Hepatic stellate cell (primary cell): ENCODE results near the gene VPS54.
"Not testable (repeated sequence)": the region's sequence is repeated elsewhere in the genome, so short reads cannot be mapped to it uniquely, and the experiment has no call there.

Experiments
- DNase-seq: peaks from one replicate; pipeline ENCODE4 v3.0.0; 2011; ENCODE audit warnings: low spot score

Gene VPS54

DNA sequence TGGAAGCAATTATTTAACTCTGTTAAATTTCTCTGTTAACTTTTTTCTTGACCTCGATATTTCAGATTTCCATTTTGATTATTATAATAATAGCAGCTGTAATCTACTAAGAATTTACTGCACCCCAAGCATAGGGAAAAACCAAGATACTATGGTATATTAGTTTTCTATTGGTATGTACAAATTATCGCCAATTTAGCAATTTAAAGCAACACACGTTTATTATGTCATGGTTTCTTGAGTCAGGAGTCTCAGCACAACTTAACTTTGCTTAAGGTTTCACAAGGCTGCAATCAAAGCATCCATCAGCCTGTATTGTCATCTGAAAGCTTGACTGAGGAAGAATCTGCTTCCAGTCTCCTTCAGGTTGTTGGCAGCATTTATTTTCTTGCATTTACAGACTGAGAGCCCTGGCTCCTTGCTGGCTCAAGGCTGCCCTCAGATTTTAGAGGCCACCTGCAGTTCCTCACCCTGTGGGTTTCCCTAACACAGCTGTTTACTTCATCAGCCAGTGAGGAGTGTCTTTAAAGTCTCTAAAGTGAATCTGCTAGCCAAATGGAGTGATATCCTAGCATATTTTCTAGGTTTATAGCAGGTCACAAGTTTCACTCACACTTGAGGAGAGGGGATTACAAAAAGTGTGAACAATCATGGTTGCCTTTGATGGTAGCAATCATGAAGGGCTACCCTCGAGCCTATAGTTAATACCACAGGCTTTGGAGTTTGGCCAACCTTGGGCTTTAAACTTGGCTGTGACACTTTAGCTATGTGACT is 4.4 kb upstream of the VPS54 start:
- no peak for DNase-seq

- no peak for DNase-seq
Observed at GRCh38 chr2:64021578-64021977, 2.4 kb upstream of the VPS54 start.

GRCh38 chr2:64019975-64020528 is 824 bp upstream of the VPS54 start:
- no peak for DNase-seq

DNA sequence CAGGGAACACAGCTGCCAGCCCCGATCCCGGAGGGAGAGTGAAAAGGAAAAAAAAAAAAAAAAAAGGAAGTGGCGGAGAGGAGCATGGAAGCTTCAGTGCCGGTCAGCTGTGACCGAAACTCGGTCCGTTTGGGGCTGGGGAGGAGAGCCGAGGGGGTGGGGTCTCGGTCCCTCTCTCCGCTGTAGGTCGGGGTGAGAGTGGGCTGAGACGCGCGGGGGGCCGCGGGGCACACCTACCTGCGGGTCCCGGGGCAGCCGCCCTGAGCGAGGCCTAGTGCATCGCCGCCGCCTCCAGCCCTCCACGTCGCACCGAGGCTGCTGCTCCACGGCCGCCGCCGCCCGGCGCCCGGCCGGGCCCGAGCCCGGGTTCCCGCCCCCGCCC is 536 bp downstream of the VPS54 start:
- DNase-seq, result peak; percentile 35

DNA sequence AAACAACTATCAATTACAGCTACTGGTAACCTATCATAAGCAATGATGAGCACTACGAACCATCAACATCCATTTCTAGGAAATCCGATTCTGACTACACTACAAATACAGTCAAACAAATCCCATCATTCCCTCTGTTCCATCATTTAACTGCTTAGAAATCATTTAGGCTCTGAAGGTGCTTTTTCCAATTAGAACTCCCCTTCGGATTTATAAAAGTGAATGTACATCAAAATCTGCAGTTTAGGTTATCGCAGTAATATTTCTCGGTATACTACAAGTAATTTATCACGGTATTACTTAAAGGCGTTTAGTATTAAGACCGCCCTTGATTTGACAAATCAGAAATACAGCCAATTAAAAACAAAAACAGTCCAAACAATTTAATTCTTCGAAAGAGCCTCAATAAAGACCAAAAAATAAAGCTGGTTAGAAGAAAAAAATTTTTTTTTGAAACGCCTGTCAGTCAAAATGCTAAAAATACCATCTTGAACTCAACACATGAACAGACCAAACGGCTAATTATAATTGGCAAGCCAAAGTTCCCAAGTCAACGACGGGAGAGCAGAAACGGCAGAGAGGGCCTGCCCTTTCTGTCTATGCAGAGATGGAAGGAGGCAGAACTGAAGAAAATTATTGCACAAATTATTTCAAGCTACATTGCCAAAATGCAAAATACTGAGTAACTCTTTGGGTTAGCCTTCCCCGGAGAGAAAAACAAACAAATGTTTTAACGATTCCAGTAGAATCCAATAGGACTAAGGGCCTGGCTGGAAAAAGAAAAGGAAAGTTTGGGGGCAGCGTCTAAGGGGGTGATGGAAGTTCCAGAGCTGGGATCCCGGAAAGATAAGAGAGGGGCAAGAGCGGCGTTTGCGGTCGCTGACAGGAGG is 1.2 kb downstream of the VPS54 start:
- DNase-seq, result peak; percentile 16

DNA sequence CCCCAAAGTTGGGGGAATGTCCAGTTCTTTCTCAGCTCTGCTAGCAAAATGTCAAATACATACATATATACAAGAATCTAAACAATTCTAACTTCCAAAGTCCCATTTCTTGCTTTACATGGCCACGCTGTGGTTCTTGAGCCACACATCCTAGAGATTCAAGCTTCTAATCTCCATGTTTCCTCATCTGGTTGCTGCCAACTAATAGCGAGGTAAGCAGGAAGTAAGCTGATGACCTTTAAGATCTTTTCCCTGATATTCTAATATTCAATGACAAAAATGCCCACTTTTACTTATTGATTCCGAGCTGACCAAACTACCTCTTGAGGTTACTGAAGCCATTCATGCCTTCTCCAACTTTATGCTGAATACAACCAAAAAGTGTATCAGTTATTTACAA is 3.3 kb downstream of the VPS54 start:
- no peak for DNase-seq

DNA sequence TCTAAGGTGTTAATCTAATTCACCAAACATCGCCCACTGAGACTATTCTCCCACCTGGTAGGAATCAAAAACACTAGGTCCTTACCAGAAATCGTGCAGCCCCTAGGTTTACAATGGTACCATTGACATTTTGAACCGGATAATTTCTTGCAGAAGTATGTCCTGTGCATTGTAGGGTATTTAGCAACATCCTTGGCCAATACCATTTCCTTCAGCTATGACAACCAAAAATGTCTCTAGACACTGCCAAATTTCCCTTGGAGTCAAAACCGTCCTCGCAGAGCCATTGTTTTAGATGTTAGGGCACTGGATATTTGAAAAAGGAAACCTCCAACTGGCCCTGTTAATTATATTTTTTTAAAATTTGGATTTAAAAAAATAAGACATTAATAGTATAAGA is 3.8 kb downstream of the VPS54 start:
- no peak for DNase-seq

GRCh38 chr2:64014628-64015027 is 4.6 kb downstream of the VPS54 start:
- no peak for DNase-seq

GRCh38 chr2:64013053-64013452 is 6.2 kb downstream of the VPS54 start:
- no peak for DNase-seq

- DNase-seq, result no peak
Observed at GRCh38 chr2:64012115-64012514, 7.1 kb downstream of the VPS54 start.

DNA sequence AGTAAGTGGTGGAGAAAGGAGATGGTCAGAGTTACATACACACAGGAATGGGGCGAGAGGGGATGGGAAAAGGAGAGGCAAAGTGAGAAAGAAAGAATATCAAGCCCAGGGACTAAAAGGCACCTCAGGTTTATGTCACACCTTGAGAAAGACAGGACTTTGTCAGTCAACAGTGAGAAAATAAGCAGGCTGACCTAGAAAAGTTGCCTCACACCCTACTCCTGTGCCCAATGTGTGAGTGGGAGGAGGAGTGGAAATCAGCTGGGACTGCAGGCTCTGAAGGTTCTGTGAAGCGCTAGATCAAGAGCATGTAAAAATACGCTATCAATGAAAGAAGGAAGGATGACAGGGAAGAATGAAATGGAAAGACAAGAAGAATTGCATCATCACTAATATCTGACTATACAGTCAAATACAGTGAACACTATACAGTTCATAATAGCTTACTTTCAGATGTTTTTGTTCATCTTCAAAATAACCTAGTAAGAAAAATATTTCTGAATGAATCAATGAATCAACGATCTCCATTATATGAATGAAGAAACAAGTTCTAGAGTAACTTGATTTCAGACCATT is 10.7 kb downstream of the VPS54 start:
- no peak for DNase-seq

- DNase-seq, result no peak
Observed at GRCh38 chr2:64007924-64008323, 11.3 kb downstream of the VPS54 start.

DNA sequence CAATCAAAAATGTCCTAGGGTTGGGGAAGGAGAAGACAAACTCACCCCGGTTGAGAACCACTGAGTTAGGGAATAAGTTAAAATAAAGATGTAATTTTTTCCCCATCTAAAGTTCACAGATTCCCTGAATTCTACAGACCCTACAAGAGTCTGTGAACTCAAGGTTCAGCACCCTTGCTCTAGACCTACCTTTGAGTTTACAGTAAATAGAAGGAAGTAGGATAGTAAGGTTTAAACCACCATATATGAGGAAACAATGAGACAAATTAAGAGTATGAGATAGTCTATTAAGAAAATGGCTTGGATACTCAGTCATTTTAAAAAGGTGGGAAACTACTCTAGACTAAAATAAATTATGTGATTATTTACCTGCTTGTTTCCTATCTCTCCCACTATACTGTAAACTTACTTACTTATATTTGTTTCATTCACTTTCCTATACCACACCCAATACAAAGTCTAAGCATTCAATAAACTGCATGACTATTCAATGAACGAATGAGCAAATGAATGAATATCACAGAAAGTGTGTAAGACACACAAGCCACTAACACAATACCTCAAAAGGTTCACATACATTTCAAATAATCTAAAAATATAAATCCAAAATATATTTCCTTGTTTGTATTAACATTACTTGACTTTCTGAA is 13.4 kb downstream of the VPS54 start:
- no peak for DNase-seq

- DNase-seq, result no peak
Observed at GRCh38 chr2:64003239-64003638, 16.0 kb downstream of the VPS54 start.

GRCh38 chr2:64001382-64002101 is 17.7 kb downstream of the VPS54 start:
- no peak for DNase-seq

- no peak for DNase-seq
Observed at GRCh38 chr2:64000630-64001381, 18.4 kb downstream of the VPS54 start.

- no peak for DNase-seq
Observed at GRCh38 chr2:63999049-63999448, 20.2 kb downstream of the VPS54 start.

DNA sequence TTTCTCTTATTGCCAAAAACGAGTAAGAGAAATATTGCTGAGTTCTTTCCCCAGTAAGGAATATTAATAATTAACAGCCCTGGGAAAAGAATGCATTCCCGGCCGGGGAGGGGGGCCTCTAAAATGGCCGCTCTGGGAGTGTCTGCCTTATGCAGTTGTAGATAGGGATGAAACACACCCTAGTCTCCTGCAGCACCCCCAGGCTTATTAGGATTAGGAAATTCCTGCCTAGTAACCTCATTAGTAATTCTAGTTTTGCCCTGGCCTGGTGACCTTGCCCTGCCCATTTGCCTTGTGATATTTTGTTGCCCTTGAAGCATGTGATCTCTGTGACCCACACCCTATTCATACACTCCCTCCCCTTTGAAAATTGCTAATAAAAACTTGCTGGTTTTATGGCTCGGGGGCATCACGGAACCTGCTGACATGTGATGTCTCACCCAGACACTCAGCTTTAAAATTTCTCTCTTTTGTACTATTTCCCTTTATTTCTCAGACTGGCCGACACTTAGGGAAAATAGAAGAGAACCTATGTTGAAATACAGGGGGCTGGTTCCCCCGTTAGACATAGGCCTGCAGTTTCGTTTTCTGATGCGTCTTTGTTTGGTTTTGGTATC is 22.5 kb downstream of the VPS54 start:
- DNase-seq, result not testable (repeated sequence)

DNA sequence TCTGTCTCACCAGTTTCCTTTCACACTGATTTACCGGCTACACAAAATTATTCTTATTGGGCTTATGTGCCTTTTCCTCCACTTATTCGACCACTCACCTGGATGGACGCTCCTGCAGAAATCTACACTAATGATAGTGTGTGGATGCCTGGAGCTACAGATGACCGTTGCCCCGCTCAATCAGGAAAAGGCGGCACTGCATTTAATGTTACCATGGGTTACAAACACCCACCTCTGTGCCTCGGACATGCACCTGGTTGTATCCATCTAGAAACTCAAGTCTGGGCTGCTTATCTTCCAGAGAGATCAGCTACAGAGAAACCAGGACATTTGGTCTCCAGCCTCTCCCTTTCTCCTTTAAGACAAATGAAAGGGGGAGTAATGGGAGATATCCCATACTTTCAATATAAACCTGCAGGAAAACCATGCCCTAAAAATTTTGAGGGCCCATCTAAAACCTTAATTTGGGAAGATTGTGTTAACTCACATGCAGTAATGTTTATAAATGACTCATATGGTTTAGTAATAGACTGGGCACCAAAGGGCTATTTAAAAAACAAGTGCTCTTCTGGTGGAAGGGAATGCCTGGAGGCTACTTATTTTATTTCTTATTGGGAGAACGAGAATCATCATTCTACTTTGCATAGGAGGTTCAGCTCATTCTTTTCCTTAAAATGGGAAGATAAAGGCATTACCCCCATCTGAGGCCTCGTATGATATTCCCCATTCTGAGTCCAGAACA is 24.7 kb downstream of the VPS54 start:
- not testable (repeated sequence) for DNase-seq

- DNase-seq, result no peak
Observed at GRCh38 chr2:63993871-63994270, 25.4 kb downstream of the VPS54 start.
